ENCODE measurements around the gene RERE.

Gene RERE

DNA sequence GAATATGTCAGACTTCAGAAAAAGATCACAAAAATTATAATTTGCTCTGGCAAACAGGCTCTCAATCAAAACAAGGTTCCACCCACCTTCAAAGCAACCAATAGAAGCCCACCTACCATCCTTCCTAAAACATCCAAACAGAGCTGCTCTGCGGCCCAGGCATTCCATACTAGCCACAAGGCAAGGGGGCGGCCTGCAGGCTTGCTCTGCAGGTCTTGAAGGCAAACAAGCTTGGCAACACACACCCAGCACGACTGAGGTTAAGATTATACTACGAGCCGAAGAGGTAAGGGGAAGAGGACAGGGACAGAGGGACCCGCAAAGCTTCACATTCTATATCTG, 292.3 kb downstream of the RERE start:
- DNase-seq (ENCODE audit: extremely low read depth, low read depth), result no peak
- TF ChIP-seq, protein P1, sequence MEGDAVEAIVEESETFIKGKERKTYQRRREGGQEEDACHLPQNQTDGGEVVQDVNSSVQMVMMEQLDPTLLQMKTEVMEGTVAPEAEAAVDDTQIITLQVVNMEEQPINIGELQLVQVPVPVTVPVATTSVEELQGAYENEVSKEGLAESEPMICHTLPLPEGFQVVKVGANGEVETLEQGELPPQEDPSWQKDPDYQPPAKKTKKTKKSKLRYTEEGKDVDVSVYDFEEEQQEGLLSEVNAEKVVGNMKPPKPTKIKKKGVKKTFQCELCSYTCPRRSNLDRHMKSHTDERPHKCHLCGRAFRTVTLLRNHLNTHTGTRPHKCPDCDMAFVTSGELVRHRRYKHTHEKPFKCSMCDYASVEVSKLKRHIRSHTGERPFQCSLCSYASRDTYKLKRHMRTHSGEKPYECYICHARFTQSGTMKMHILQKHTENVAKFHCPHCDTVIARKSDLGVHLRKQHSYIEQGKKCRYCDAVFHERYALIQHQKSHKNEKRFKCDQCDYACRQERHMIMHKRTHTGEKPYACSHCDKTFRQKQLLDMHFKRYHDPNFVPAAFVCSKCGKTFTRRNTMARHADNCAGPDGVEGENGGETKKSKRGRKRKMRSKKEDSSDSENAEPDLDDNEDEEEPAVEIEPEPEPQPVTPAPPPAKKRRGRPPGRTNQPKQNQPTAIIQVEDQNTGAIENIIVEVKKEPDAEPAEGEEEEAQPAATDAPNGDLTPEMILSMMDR (IDR thresholded peaks at IDR 0.05; ENCODE audit: low read depth, low read length), result no peak

DNA sequence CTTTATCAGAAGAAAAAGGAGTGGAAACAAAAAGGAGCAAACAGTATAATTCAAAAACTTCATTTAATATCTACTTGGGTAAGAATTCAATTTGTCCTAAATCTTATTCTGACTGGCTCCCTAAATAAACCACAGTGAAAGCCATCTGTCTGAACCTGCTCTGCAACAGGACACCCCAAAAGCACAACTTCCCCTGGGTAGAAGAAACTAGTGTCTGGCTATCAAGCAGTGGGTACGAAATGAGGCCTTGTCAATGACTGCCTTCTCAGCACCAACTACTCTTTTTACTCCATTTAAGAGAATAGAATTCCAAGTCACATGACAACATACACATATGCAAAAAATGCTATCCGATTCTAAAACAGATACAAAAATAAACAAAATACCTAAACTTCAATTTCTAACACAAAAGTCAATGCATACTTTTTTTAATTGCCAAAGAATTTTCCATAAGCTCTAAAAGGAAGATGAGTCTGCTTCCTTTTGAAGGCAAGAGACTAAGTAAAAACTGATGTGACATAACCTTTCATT, 292.7 kb downstream of the RERE start:
- TF ChIP-seq, protein P1 (IDR thresholded peaks at IDR 0.05; ENCODE audit: low read depth, low read length), result no peak
- no peak for DNase-seq (ENCODE audit: extremely low read depth, low read depth)

DNA sequence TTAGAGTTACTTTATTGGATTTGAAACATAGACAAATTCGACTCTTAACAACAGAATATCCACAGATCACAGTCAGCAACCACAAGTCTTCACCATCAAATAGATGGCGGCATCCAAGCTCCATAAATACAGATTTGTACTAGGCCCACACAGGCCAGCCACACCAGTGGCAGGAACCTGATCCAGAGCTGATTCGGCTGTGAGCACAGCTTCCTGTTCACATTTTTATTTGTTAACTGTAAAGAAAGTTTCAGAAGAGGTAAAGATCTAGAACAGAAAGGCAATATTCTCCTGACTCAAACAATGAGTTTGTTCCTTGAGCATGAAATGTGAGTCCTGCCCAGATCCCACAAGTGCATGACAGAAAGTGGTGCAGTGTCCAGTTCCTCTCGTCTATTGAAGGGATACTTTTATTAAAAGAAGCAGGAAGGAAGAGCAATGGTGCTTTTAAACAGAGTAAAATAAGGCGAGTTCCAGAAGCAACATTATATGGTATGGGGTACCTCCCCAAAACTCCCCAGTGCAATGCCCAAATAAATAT, 293.7 kb downstream of the RERE start:
- TF ChIP-seq, protein P1 (IDR thresholded peaks at IDR 0.05; ENCODE audit: low read depth, low read length), result no peak
- no peak for DNase-seq (ENCODE audit: extremely low read depth, low read depth)

DNA sequence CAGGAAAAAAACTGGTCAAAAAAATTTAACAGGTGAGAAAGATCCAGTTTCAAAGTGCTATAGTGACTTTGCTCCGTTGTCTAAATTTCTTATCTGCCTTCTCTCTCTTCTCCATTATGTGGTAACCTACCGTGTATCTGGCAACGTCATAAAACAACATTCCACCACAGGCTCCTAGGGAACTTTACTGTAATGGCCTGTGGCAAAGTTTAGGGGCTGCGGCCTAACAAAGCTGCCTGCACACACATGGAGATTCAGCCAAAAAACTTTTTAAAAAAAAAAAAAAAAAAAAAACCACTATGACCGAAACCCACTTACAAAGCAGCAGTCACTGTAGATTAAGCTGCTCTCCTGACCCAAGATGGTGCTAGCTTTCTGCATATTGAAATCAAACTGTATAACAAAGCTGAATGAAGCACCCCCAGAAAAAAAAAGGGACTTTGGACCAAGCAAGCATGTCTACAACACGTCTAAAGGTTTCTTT, 296.9 kb downstream of the RERE start:
- no peak for DNase-seq (ENCODE audit: extremely low read depth, low read depth)
- TF ChIP-seq, protein P1 (IDR thresholded peaks at IDR 0.05; ENCODE audit: low read depth, low read length), result no peak

DNA sequence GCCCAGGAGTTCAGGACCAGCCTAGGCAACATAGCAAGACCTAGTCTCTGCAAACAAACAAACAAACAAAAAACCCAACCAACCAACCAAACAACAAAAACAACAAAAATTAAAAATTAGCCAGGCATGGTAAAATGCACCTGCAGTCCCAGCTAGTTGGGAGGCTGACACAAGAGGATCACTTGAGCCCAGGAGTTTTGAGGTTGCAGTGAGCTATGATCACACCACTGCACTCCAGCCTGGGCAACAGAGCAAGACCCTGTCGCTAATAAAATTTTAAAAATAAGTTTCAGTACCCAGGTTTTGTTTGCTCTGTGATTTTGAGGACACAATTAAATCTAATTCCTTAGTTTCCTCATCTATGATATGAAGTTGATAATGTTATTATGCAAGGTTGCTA, 298.3 kb downstream of the RERE start:
- TF ChIP-seq, protein P1 (IDR thresholded peaks at IDR 0.05; ENCODE audit: low read depth, low read length), result no peak
- DNase-seq (ENCODE audit: extremely low read depth, low read depth), result no peak

DNA sequence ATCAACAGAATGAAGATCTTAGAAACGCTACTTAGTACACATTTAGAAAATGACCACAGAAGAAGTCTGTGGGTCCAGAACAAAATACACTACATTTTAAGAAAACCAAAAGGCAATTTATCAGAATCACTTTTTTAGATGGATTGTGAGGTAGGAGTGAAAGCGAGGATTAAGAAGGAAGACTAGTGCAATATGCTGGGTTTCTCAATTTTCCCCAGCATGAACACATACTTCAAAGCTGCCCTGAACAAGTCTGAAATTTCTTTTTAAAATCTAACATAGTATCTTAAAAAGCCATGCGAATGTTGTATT, 299.0 kb downstream of the RERE start:
- TF ChIP-seq, protein P1 (IDR thresholded peaks at IDR 0.05; ENCODE audit: low read depth, low read length), result no peak
- no peak for DNase-seq (ENCODE audit: extremely low read depth, low read depth)

DNA sequence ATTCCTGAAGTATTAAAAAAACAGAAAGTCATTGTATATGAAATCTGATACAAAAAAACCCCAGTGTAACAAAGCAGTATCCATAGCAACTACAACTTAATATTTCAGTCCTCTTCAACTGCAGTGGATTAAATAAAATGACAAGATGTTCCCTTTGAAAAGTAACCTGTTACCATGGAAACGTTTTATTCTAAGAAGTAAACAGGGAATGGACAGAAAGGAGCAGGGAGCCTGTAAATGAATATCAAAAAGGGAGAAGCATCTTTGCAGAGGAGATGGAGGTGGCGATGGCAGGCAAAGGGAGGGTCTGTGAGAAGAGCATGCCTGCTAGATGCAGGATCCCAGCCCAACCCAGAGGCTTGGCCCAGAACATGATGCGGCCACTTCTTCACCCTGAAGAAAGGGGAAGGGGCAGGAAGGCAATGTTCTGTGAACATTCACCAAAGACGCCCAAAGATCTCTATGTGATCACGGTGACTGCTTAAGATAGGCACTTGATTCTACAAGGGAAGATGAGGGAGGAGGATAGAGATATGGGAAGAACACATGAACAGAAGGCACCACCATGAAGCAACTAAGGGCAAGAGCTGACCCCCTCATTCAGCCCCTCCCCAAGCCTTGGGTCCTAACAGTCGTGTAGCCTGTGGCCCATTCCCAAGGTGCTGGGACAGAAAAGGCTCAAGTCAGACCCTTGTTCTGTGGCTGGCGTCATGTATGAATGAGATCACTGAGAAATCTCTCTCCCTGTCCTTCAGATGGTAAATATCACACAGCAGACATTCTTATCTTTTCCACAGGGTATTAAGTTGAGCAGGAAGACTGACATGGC, 299.6 kb downstream of the RERE start:
- TF ChIP-seq, protein P1 (IDR thresholded peaks at IDR 0.05; ENCODE audit: low read depth, low read length), result no peak
- DNase-seq (ENCODE audit: extremely low read depth, low read depth), result no peak
